ENCODE measurements around the gene DCST1. TPM values are rescaled to one million over a fixed set of nuclear protein-coding genes. Genes with fewer than 3 reads are reported as not detected.
"Not testable (repeated sequence)": the region's sequence is repeated elsewhere in the genome, so short reads cannot be mapped to it uniquely, and the experiment has no call there.

DCST1 gene, protein sequence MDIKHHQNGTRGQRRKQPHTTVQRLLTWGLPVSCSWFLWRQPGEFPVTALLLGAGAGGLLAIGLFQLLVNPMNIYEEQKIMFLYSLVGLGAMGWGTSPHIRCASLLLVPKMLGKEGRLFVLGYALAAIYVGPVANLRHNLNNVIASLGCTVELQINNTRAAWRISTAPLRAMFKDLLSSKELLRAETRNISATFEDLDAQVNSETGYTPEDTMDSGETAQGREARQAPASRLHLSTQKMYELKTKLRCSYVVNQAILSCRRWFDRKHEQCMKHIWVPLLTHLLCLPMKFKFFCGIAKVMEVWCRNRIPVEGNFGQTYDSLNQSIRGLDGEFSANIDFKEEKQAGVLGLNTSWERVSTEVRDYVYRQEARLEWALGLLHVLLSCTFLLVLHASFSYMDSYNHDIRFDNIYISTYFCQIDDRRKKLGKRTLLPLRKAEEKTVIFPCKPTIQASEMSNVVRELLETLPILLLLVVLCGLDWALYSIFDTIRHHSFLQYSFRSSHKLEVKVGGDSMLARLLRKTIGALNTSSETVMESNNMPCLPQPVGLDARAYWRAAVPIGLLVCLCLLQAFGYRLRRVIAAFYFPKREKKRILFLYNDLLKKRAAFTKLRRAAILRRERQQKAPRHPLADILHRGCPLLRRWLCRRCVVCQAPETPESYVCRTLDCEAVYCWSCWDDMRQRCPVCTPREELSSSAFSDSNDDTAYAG
- total RNA-seq (ENCODE audit: unreplicated experiment) = not detected
- long read RNA-seq = 0 reads

- Mint-ChIP-seq H3K36me3 (ENCODE audit: low read depth, unreplicated experiment) (peaks cover 8% of the 10 kb centered on the region), H3K27ac (ENCODE audit: unreplicated experiment) (peak within 1 kb of the TSS; percentile 14), H3K4me1 (ENCODE audit: unreplicated experiment) (peaks cover 47% of the 10 kb centered on the region), H3K4me3 (ENCODE audit: unreplicated experiment) (peak within 1 kb of the TSS; percentile 84), H3K27me3 (ENCODE audit: unreplicated experiment) (peaks cover 16% of the 10 kb centered on the region), H3K9me3 (ENCODE audit: unreplicated experiment) (no peaks in the 10 kb centered on the region)
- no peak for DNase-seq (ENCODE audit: low spot score)
- TF ChIP-seq, protein P1, sequence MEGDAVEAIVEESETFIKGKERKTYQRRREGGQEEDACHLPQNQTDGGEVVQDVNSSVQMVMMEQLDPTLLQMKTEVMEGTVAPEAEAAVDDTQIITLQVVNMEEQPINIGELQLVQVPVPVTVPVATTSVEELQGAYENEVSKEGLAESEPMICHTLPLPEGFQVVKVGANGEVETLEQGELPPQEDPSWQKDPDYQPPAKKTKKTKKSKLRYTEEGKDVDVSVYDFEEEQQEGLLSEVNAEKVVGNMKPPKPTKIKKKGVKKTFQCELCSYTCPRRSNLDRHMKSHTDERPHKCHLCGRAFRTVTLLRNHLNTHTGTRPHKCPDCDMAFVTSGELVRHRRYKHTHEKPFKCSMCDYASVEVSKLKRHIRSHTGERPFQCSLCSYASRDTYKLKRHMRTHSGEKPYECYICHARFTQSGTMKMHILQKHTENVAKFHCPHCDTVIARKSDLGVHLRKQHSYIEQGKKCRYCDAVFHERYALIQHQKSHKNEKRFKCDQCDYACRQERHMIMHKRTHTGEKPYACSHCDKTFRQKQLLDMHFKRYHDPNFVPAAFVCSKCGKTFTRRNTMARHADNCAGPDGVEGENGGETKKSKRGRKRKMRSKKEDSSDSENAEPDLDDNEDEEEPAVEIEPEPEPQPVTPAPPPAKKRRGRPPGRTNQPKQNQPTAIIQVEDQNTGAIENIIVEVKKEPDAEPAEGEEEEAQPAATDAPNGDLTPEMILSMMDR (IDR thresholded peaks at IDR 0.05; ENCODE audit: unreplicated experiment) = no peak
Measured at GRCh38 chr1:155033524-155033923, at the start of gene DCST1, which contains the start of gene DCST2. DCST1 (plus strand) TSS chr1:155033824; CDS start chr1:155034037, 213 bp downstream. DCST2 (minus strand) TSS chr1:155033781; CDS start chr1:155033701, 80 bp downstream.

GRCh38 chr1:154986736-154987135, 46.9 kb upstream of the DCST1 start:
- not testable (repeated sequence) for H3K27me3 Mint-ChIP-seq (ENCODE audit: unreplicated experiment); H3K9me3 Mint-ChIP-seq (ENCODE audit: unreplicated experiment); H3K4me1 Mint-ChIP-seq (ENCODE audit: unreplicated experiment); DNase-seq (ENCODE audit: low spot score); H3K27ac Mint-ChIP-seq (ENCODE audit: unreplicated experiment); H3K4me3 Mint-ChIP-seq (ENCODE audit: unreplicated experiment)
- H3K36me3 Mint-ChIP-seq (ENCODE audit: low read depth, unreplicated experiment) = peaks cover 12% of the 10 kb centered on the region

DNA sequence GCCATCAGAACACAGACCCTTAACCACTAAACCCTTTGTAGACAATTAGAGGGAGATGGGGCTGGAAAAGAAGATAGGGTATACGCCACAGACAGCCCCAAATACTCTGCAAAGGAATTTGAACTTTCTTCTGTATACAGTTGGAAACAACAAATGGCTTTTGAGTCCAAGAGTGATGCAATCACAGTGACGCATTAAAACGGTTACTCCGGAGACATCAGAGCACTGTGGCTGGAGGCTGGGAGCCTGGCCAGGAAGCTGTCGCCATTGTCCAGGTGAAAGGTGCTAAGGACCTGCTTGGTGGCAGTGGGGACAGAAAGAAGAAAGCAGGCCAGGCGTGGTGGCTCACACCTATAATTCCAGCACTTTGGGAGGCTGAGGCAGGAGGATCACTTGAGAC, 46.3 kb upstream of the DCST1 start:
- H3K27me3 Mint-ChIP-seq (ENCODE audit: unreplicated experiment) = no peaks in the 10 kb centered on the region
- TF ChIP-seq, protein P1 (IDR thresholded peaks at IDR 0.05; ENCODE audit: unreplicated experiment) = no peak
- H3K9me3 Mint-ChIP-seq (ENCODE audit: unreplicated experiment) = no peaks in the 10 kb centered on the region
- H3K4me3 Mint-ChIP-seq (ENCODE audit: unreplicated experiment) = no peak overlapping the region
- peaks cover 12% of the 10 kb centered on the region for H3K36me3 Mint-ChIP-seq (ENCODE audit: low read depth, unreplicated experiment)
- no peak for DNase-seq (ENCODE audit: low spot score)
- H3K27ac Mint-ChIP-seq (ENCODE audit: unreplicated experiment) = no peak overlapping the region
- H3K4me1 Mint-ChIP-seq (ENCODE audit: unreplicated experiment) = peaks cover 4% of the 10 kb centered on the region

DNA sequence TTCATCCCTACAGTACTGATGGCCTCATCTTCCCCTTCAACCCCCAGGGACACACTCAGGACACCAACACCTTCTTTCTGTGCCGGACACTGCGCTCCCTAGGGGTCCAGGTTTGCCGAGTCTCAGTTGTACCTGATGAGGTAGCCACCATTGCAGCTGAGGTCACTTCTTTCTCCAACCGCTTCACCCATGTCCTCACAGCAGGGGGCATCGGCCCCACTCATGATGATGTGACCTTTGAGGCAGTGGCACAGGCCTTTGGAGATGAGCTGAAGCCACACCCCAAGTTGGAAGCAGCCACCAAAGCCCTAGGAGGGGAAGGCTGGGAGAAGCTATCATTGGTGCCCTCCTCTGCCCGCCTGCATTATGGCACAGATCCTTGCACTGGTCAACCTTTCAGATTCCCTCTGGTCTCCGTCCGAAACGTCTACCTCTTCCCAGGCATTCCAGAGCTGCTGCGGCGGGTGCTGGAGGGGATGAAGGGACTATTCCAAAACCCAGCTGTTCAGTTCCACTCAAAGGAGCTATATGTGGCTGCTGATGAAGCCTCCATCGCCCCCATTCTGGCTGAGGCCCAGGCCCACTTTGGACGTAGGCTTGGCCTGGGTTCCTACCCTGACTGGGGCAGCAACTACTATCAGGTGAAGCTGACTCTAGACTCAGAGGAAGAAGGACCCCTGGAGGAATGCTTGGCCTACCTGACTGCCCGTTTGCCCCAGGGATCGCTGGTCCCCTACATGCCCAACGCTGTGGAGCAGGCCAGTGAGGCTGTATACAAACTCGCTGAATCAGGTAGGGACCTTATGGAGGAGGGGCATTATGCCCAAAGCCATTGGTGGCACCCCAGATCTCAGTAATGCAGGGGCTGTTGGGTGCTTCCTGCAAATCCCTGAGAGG, 45.3 kb upstream of the DCST1 start:
- H3K9me3 Mint-ChIP-seq (ENCODE audit: unreplicated experiment) = no peaks in the 10 kb centered on the region
- no peak overlapping the region for H3K4me3 Mint-ChIP-seq (ENCODE audit: unreplicated experiment)
- peaks cover 12% of the 10 kb centered on the region for H3K36me3 Mint-ChIP-seq (ENCODE audit: low read depth, unreplicated experiment)
- H3K27me3 Mint-ChIP-seq (ENCODE audit: unreplicated experiment) = no peaks in the 10 kb centered on the region
- no peak for DNase-seq (ENCODE audit: low spot score)
- TF ChIP-seq, protein P1 (IDR thresholded peaks at IDR 0.05; ENCODE audit: unreplicated experiment) = no peak
- H3K27ac Mint-ChIP-seq (ENCODE audit: unreplicated experiment) = no peak overlapping the region
- peaks cover 4% of the 10 kb centered on the region for H3K4me1 Mint-ChIP-seq (ENCODE audit: unreplicated experiment)
